Non-pigmented ciliary epithelial cell (primary cell): ENCODE data around the gene SLC24A3.
A peak's percentile ranks its signal among the peaks of the same experiment; 100 is the strongest.

Source experiments
- DNase-seq: peaks from one replicate; pipeline ENCODE4 v3.0.0-alpha.2; 2010; ENCODE audit warnings: low read depth

Gene SLC24A3

GRCh38 chr20:19682249-19682648 lies 469.8 kb downstream of the SLC24A3 start:
- no peak for DNase-seq

DNA sequence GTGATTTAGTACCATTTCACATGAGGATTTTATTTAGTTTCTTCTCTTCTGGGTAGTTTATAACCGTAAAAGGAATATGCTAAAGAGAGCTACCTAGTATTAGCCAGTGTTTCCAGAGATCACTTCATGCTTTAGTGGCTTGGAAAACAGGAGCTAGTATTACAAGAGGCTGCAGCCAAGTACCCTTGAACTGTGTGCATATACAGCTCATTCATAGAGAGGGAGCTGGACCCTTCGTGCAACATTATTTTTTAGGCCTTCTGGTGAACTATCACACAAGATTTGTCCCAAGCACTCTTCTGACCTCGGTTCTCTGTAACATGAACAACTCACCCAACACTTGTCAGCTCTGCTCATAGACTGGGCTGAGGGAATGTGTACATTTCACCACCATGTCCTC lies 470.7 kb downstream of the SLC24A3 start:
- DNase-seq = no peak

DNA sequence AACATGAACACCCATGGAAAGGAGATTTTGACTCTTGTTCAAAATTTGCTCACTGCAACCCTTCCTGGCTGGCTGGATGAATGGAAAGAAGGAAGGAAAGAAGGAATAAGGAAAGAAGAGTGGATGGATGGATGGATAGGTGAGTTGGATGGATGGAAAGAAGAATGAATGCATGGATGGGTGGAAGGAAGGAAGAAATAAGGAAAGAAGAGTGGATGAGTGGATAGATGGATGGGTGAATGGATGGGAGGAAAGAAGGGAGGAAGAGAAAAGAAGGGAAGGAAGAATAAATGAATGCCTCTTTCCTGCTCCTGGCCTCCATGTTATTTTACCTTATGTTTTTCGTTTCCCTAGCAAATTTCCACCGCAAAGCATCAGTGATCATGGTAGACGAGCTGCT lies 471.4 kb downstream of the SLC24A3 start:
- no peak for DNase-seq

DNA sequence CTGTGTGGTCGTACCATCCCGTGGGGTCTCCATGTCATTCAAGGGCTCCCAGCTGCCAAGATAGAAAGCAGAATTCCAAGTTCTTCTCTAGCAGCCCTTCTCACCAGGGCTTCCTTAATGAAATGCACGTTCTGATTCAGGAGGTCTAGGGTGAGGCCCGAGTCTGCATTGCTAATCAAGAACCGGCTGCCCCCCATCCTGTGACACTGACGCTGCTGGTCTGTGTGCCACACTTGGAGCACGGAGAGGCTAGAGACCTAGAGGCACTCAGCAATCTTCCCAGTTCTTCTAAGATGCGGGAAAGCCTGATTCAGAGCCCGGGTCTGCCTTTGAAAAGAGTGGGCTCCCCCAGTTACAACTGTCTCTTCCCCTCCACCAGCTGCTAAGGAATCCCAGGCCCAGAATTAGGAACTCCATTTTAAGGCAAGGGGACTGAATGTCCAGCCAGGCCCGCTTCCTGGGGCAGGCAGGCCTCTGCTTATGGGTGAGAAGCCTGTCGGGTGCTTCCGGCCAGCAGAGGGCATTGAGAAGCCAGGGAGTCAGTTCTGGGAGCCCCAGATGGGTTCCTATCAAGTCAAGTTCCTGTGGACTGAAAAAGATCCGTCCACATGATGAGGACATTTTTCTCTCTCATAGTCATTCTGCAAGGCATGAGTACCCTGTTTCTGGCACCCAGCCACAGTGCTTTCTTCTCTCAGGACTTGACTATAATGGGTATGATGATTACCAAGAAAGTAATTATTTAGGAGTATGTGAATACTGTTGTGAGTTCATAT lies 475.8 kb downstream of the SLC24A3 start:
- DNase-seq = peak; percentile 85

GRCh38 chr20:19690462-19690861 lies 478.0 kb downstream of the SLC24A3 start:
- no peak for DNase-seq

DNA sequence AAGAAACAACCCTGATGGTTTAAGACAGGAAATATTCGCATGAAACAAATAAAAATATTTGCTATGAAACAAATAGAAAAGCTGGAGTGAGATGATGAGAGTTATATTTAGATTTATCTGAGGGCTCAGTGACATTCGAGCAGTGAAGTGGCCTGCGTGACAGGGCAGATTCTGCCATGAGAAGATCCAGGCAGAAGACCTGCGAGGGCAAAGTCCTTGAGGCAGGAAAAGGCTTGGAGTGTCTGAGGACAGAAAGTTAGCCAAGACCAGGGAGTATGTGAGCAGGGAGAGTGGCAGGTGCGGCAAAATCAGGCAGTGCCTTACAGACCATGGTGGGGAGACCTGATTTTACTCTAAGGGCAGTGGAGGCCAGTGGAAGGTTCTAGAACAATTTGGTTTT lies 478.7 kb downstream of the SLC24A3 start:
- DNase-seq = no peak

GRCh38 chr20:19692100-19692499 lies 479.7 kb downstream of the SLC24A3 start:
- DNase-seq = peak; percentile 5

DNA sequence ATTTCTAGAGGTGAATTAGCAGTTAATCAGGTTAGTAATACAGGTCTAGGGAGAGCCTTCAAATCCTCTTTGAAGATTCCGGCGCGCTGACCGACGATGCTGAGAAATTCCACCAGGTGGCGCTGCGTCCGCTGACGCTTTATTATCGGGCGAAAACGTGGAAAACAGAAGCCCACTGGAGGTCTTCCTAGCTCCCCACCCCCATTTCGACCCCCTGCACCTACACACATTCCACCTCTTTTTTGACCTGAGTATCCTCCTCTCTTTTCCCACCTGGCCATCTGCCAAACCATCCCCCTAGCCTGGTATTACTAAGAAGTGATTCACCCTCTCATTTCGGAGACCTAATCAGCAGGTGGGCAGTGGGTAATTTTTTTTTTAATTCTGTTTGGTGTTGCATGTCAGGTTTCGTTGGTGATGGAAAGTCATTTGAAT lies 480.3 kb downstream of the SLC24A3 start:
- peak; percentile 4 for DNase-seq

DNA sequence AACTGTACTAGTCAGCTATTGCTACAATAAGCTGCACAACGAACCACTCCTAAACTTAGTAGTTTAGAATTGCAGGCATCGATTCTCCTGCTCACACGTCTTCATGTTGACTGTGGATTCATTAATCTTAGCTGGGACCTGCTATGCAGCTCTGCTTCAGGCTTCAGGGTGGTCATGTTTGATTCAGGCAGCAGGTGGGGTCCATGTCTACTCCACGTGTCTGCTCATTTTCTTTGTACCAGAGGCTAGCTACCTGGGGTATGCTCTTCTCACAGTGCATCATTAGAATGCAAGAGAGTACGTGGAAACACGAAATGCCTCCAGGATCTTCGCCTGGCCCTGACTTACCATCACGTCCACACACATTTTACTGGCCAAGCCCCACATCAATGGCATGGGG lies 481.1 kb downstream of the SLC24A3 start:
- DNase-seq = no peak

- DNase-seq = no peak
Observed at GRCh38 chr20:19695081-19695480, 482.6 kb downstream of the SLC24A3 start.

DNA sequence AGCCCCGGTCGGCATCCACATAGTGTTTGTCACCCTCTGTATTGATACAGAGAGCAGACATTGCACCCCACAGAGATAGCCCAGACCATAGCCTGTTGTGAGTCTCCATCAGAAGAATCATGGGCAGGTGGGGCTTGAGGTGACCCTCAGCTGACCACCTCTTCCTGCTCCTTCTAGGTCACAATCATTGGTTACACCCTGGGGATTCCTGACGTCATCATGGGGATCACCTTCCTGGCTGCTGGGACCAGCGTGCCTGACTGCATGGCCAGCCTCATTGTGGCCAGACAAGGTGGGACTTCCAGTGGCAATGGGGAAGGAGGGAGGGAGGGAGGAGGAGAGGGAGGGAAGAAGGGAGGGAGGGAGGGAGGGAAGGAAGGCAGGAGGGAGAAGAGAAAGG lies 484.2 kb downstream of the SLC24A3 start:
- no peak for DNase-seq

GRCh38 chr20:19697415-19697814 lies 485.0 kb downstream of the SLC24A3 start:
- no peak for DNase-seq

DNA sequence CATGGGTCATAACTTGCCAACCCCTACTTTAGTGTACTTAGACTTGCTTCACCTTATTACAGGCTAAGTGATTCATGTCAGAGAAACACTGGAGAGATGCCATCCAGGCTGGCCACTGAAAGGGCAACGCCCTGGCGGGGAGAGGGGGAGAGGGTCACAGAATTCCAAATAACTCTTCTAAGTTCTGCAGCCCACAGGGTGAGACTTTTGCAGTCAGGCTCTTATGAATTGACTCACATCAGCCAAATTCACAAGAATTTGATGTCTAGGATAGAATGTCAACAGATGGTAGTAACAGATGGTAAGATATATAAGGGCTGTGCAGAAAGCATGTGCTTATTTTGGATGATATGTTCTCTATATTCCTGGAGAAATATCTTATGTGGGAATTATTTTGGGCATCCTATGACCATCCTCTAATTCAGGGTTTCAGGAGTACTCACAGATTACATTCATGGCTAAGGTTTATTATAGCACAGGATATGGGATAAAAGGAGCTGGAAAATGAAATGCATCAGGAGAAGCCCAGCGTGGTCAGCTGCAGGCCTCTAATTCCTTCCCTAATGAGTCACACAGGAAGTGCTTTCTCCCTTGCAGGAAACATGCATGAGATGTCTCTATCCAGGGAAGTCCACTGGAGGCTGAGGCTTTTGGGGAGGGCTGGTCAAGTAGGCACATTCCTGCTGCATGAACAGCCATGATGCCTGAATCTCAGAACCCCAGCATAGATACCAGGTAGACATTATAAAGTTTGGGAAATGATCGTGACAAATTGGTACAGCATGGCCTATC lies 486.9 kb downstream of the SLC24A3 start:
- DNase-seq = peak; percentile 53

DNA sequence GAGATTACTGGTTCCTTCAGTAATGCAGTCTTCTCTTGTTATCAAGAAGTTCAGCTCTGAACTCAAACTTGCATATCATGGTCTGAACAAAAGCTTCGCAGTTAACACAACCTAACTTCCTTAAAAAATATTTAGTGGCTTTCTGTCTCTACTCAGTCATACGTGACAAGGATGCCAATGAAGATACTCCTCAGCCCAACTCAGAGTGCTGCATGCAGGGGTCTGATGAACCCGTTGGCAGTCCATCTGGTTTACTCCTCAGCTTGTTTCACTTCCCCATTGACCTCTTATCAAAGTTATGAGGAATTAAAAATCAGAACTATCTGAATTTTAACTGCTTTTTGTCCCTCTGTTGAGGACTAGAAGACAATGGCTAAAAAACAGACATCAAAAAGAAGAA lies 489.0 kb downstream of the SLC24A3 start:
- DNase-seq = no peak

- no peak for DNase-seq
Observed at GRCh38 chr20:19706463-19706862, 494.0 kb downstream of the SLC24A3 start.

DNA sequence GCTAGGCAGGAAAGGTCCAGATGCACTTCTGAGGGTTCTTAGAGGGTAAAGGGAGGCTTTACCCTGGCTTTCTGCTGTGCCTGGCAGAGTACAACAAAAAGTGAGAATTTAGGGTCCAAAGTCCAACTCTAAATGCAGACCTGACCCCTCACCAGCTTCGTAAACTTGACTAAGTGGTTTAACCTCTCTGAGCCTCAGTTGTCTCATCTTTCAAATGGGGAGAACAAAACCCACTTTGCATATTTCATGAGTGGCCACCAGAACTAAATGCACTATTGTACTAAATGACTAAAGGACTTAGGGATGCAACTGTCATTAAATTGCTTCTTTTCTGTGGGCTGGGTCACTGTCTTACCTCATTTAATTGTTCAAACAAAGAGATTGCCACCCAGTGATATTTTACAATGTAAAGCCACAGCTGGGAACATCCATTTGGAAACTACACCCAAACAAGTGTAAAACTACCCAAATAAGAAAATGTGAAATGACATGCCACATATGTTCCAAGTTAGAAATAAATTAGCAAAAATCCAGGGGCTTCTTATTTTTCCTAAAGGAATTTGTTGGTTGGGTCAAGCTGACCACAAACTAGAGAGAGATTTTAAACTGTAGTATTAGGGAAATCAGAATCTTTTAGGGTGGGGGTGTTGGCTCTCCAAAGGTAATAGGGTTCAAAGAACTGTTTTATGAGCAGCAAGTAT lies 497.3 kb downstream of the SLC24A3 start:
- DNase-seq = no peak

- no peak for DNase-seq
Observed at GRCh38 chr20:19710336-19711120, 498.1 kb downstream of the SLC24A3 start.

- DNase-seq = no peak
Observed at GRCh38 chr20:19711126-19711525, 498.7 kb downstream of the SLC24A3 start.

GRCh38 chr20:19712721-19713260 lies 500.3 kb downstream of the SLC24A3 start:
- DNase-seq = no peak

- no peak for DNase-seq
Observed at GRCh38 chr20:19713822-19714578, 501.6 kb downstream of the SLC24A3 start.

DNA sequence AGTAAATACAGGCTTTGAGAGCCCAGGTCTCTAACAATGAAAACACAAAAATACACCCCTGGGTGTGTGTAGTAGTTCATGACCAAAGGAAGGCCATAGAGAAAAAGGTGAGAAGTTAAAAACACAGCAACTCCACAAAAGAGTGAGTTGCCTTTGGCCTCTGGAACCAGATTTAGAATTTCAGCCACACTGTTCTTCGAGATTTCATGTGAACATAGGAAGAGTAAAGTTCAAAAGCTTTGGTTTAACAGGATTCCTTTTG lies 502.1 kb downstream of the SLC24A3 start:
- DNase-seq = no peak
